ENCODE data around the gene C10orf71.

- TF ChIP-seq KDM1A (IDR thresholded peaks at IDR 0.05; ENCODE audit: low read depth) (no peak), POLR2A (IDR thresholded peaks at IDR 0.05; ENCODE audit: low read length) (no peak), CTCF (IDR thresholded peaks at IDR 0.05) (no peak), RAD21 (conservative IDR thresholded peaks at IDR 0.05 in 1 of 2, IDR thresholded peaks at IDR 0.05 in 1 of 2) (no peak), REST (IDR thresholded peaks at IDR 0.05) (no peak), E2F6 (IDR thresholded peaks at IDR 0.05; ENCODE audit: borderline replicate concordance, low read depth) (no peak), BCL3 (IDR thresholded peaks at IDR 0.05) (no peak), CBX2 (IDR thresholded peaks at IDR 0.05; ENCODE audit: borderline replicate concordance, low read depth) (no peak), ZFP36 (IDR thresholded peaks at IDR 0.05; ENCODE audit: borderline replicate concordance, partially characterized antibody) (no peak), HDAC2 (IDR thresholded peaks at IDR 0.05) (no peak), CHD2 (IDR thresholded peaks at IDR 0.05; ENCODE audit: low read length, partially characterized antibody) (no peak), ELK1 (IDR thresholded peaks at IDR 0.05; ENCODE audit: low read depth, low read length) (no peak), EP300 (IDR thresholded peaks at IDR 0.05) (no peak)
These were observed 19.7 kb upstream of the C10orf71 start for GRCh38 chr10:49279015-49279880.

Data from A549 (cell line).